ENCODE results near the gene PLEKHG4B.

PLEKHG4B gene

DNA sequence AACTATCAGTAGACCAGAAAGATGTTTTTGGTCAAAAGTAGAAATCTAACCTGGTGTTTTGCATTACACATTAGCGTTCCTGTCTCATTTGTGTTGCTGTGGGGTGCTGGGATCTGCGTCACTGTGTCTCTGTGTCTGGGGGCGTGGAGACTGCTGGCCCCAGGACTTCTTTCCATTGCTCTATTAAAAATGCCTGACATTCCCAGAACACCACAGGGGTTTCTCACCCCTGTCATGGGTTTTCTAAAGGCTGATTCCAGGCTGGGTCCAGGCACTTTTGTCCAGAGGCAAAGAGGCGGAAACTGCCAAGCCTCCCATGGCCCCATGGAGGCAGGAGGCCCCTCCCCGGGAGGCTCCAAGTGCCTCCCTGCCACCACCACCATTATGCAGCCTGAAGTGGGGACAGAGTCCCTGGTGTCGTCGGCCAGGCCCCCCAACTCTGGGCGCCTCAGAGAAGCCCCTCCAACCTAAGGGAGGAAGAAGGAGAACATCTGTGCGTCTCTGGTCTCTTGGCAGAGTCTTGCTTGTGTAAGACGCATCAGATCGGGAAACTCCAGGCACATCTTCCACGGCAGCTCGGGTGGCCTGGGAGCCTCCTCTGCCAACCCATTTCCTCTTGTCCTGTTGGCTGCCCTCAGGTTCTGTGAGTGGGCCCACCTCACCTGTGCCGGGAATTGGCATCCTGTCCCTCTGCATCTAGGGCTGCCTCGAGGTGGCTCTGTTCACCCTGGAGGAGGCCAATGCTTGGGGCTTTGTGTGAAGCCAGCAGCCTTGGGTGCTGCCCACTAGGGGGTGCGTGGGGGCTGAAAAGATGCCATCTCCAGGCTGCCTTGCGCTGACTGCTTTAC, 13.8 kb upstream of the PLEKHG4B start:
- Histone ChIP-seq H3K4me2 (ENCODE audit: insufficient read depth, low read length, poor library complexity, severe bottlenecking) (no peak overlapping the region), H2AK5ac (ENCODE audit: low read depth, low read length) (peak overlapping the region; percentile 99), H3K79me1 (ENCODE audit: low read depth, low read length) (no peaks in the 10 kb centered on the region), H2BK15ac (ENCODE audit: low read length) (peak overlapping the region; percentile 75), H2BK12ac (ENCODE audit: low read length) (peak overlapping the region; percentile 96), H4K91ac (ENCODE audit: low read depth, low read length, poor library complexity) (peak overlapping the region; percentile 98), H4K8ac (ENCODE audit: low read depth, low read length) (peak overlapping the region; percentile 83), H3K36me3 (replicated peaks in 1 of 2; ENCODE audit: control insufficient read depth in 2 of 2, insufficient read depth in 2 of 2, low read length in 2 of 2) (peaks cover 0 to 6% of the 10 kb centered on the region in 2 donors), H3K4ac (ENCODE audit: low read length) (peak overlapping the region; percentile 98), H2AFZ (ENCODE audit: low read length) (peak overlapping the region; percentile 17), H3K23ac (ENCODE audit: low read depth, low read length, poor library complexity) (peak overlapping the region; percentile 38), H3K18ac (ENCODE audit: low read length) (peak overlapping the region; percentile 95), H3K27ac (replicated peaks; ENCODE audit: low read length) (peak overlapping the region; percentile 82), H3K4me3 (ENCODE audit: low read length in 2 of 2) (no peak overlapping the region), H3K14ac (ENCODE audit: low read length) (peak overlapping the region; percentile 78), H3K9ac (ENCODE audit: low read depth, low read length, poor library complexity) (no peak overlapping the region), H3K27me3 (ENCODE audit: control insufficient read depth in 3 of 3, insufficient read depth in 3 of 3, low read depth in 1 of 3, low read length in 3 of 3) (no peaks in the 10 kb centered on the region), H3K4me1 (ENCODE audit: control insufficient read depth in 2 of 2, insufficient read depth in 1 of 2, low read depth in 1 of 2, low read length in 2 of 2) (peaks cover 57 to 67% of the 10 kb centered on the region in 2 donors), H3K9me3 (replicated peaks in 1 of 2; ENCODE audit: control insufficient read depth in 2 of 2, insufficient read depth in 1 of 2, low read depth in 1 of 2, low read length in 2 of 2) (no peaks in the 10 kb centered on the region), H2BK5ac (ENCODE audit: low read length) (peak overlapping the region; percentile 82), H2BK120ac (ENCODE audit: low read depth, low read length) (peak overlapping the region; percentile 90)
- peak; percentile 76 for DNase-seq (ENCODE audit: low spot score)
- WGBS, 2 donors (ENCODE audit: extremely low coverage in 2 of 2, insufficient read length in 2 of 2, insufficient replicate concordance in 1 of 2): no CpG with 5 or more reads among the region's 17 CpGs

DNA sequence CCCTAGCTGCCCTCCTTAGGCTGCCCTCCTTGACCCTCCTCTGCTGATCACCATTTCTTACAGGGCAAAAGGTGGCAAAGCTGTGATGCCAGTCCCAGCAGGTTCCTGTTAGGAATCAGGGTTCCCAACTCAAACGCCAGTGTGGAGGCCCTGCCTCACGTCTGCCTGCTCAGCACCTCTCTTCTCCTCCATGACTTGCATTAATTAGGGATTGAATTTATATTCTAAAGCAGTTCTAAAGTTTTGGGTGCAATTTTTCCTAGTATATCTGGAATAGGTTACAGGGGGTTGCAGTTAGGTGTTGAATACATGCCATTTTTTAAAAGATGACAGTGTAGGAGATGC, 13.2 kb upstream of the PLEKHG4B start:
- H3K79me1 ChIP-seq (ENCODE audit: low read depth, low read length): no peaks in the 10 kb centered on the region

DNA sequence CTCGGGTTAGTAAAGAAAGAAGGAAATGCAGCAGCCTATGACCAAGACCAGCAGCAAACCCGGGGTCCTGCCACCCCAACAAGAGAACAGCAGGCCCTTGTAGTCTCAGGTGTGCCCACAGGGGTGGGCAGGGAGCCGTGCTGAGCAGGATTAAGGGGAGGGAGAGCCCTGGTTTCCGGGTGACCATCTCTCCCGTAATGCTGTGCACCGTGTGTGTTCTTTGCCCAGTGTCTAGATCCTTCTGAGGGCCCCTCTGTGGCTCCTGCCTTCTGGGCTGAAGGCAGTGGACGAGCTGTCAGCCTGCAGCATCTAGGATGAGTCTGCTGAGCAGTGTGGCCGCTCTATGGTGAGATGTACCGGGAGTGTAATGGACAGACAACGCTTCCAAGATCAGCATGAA, 12.7 kb upstream of the PLEKHG4B start:
- no peak overlapping the region for H3K27ac ChIP-seq (replicated peaks; ENCODE audit: low read length)
- DNase-seq (ENCODE audit: low spot score): no peak
- no peak overlapping the region for H3K23ac ChIP-seq (ENCODE audit: low read depth, low read length, poor library complexity)
- H4K8ac ChIP-seq (ENCODE audit: low read depth, low read length): no peak overlapping the region
- no peak overlapping the region for H3K4me3 ChIP-seq (ENCODE audit: low read length in 2 of 2)
- H3K36me3 ChIP-seq (replicated peaks in 1 of 2; ENCODE audit: control insufficient read depth in 2 of 2, insufficient read depth in 2 of 2, low read length in 2 of 2): peaks cover 0 to 6% of the 10 kb centered on the region in 2 donors
- peak overlapping the region; percentile 31 for H2BK15ac ChIP-seq (ENCODE audit: low read length)
- H3K14ac ChIP-seq (ENCODE audit: low read length): no peak overlapping the region
- no peak overlapping the region for H3K4me2 ChIP-seq (ENCODE audit: insufficient read depth, low read length, poor library complexity, severe bottlenecking)
- H3K4ac ChIP-seq (ENCODE audit: low read length): no peak overlapping the region
- peak overlapping the region; percentile 98 for H2BK120ac ChIP-seq (ENCODE audit: low read depth, low read length)
- H2AFZ ChIP-seq (ENCODE audit: low read length): no peak overlapping the region
- no peaks in the 10 kb centered on the region for H3K9me3 ChIP-seq (replicated peaks in 1 of 2; ENCODE audit: control insufficient read depth in 2 of 2, insufficient read depth in 1 of 2, low read depth in 1 of 2, low read length in 2 of 2)
- peak overlapping the region; percentile 30 for H2BK12ac ChIP-seq (ENCODE audit: low read length)
- WGBS, 2 donors (ENCODE audit: extremely low coverage in 2 of 2, insufficient read length in 2 of 2, insufficient replicate concordance in 1 of 2): no CpG with 5 or more reads among the region's 10 CpGs
- H2BK5ac ChIP-seq (ENCODE audit: low read length): peak overlapping the region; percentile 82
- H3K18ac ChIP-seq (ENCODE audit: low read length): peak overlapping the region; percentile 94
- H3K27me3 ChIP-seq (ENCODE audit: control insufficient read depth in 3 of 3, insufficient read depth in 3 of 3, low read depth in 1 of 3, low read length in 3 of 3): no peaks in the 10 kb centered on the region
- H3K4me1 ChIP-seq (ENCODE audit: control insufficient read depth in 2 of 2, insufficient read depth in 1 of 2, low read depth in 1 of 2, low read length in 2 of 2): peaks cover 55 to 67% of the 10 kb centered on the region in 2 donors
- H3K9ac ChIP-seq (ENCODE audit: low read depth, low read length, poor library complexity): no peak overlapping the region
- no peak overlapping the region for H4K91ac ChIP-seq (ENCODE audit: low read depth, low read length, poor library complexity)
- H2AK5ac ChIP-seq (ENCODE audit: low read depth, low read length): peak overlapping the region; percentile 13
- no peaks in the 10 kb centered on the region for H3K79me1 ChIP-seq (ENCODE audit: low read depth, low read length)

More for the DNA sequence above, 13.2 kb upstream of the PLEKHG4B start:
- peak overlapping the region; percentile 90 for H2BK120ac ChIP-seq (ENCODE audit: low read depth, low read length)
- no peak overlapping the region for H3K4me2 ChIP-seq (ENCODE audit: insufficient read depth, low read length, poor library complexity, severe bottlenecking)
- H2BK5ac ChIP-seq (ENCODE audit: low read length): peak overlapping the region; percentile 82
- no CpG with 5 or more reads among the region's 2 CpGs for WGBS, 2 donors (ENCODE audit: extremely low coverage in 2 of 2, insufficient read length in 2 of 2, insufficient replicate concordance in 1 of 2)
- peak overlapping the region; percentile 98 for H3K4ac ChIP-seq (ENCODE audit: low read length)
- H3K18ac ChIP-seq (ENCODE audit: low read length): peak overlapping the region; percentile 95
- H3K27me3 ChIP-seq (ENCODE audit: control insufficient read depth in 3 of 3, insufficient read depth in 3 of 3, low read depth in 1 of 3, low read length in 3 of 3): no peaks in the 10 kb centered on the region
- peak overlapping the region; percentile 83 for H4K8ac ChIP-seq (ENCODE audit: low read depth, low read length)
- H3K14ac ChIP-seq (ENCODE audit: low read length): no peak overlapping the region
- H3K27ac ChIP-seq (replicated peaks; ENCODE audit: low read length): peak overlapping the region; percentile 82
- no peak overlapping the region for H3K4me3 ChIP-seq (ENCODE audit: low read length in 2 of 2)
- H2BK15ac ChIP-seq (ENCODE audit: low read length): peak overlapping the region; percentile 75
- DNase-seq (ENCODE audit: low spot score): no peak
- H3K9me3 ChIP-seq (replicated peaks in 1 of 2; ENCODE audit: control insufficient read depth in 2 of 2, insufficient read depth in 1 of 2, low read depth in 1 of 2, low read length in 2 of 2): no peaks in the 10 kb centered on the region
- peak overlapping the region; percentile 98 for H4K91ac ChIP-seq (ENCODE audit: low read depth, low read length, poor library complexity)
- no peak overlapping the region for H2AFZ ChIP-seq (ENCODE audit: low read length)
- H2AK5ac ChIP-seq (ENCODE audit: low read depth, low read length): peak overlapping the region; percentile 99
- no peak overlapping the region for H3K23ac ChIP-seq (ENCODE audit: low read depth, low read length, poor library complexity)
- no peak overlapping the region for H3K9ac ChIP-seq (ENCODE audit: low read depth, low read length, poor library complexity)
- H3K36me3 ChIP-seq (replicated peaks in 1 of 2; ENCODE audit: control insufficient read depth in 2 of 2, insufficient read depth in 2 of 2, low read length in 2 of 2): peaks cover 0 to 6% of the 10 kb centered on the region in 2 donors
- peak overlapping the region; percentile 96 for H2BK12ac ChIP-seq (ENCODE audit: low read length)
- H3K4me1 ChIP-seq (ENCODE audit: control insufficient read depth in 2 of 2, insufficient read depth in 1 of 2, low read depth in 1 of 2, low read length in 2 of 2): peaks cover 57 to 67% of the 10 kb centered on the region in 2 donors

DNA sequence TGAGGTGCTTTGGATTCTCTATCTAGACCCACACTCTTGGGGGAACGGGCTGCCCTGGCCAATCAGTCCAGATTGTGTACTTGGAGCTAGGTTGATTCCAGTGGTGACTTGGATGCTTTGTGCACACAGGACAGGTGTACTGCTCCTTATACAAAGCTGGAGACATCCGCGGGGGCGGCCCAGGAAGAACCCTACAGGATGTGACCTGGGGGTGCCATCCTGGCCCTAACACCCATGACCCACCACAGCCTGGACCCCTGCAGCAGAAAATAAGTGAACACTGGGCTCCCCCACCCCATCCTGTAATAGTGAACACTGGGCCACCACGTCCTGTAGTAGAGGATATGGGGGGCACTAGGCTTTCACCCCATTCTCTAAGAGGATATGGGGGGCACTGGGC, 12.1 kb upstream of the PLEKHG4B start:
- H2BK5ac ChIP-seq (ENCODE audit: low read length): peak overlapping the region; percentile 90
- no peak overlapping the region for H4K91ac ChIP-seq (ENCODE audit: low read depth, low read length, poor library complexity)
- H3K79me1 ChIP-seq (ENCODE audit: low read depth, low read length): no peaks in the 10 kb centered on the region
- no peak overlapping the region for H2AFZ ChIP-seq (ENCODE audit: low read length)
- H3K27ac ChIP-seq (replicated peaks; ENCODE audit: low read length): no peak overlapping the region
- DNase-seq (ENCODE audit: low spot score): no peak
- no peak overlapping the region for H4K8ac ChIP-seq (ENCODE audit: low read depth, low read length)
- H3K4me3 ChIP-seq (ENCODE audit: low read length in 2 of 2): no peak overlapping the region
- peak overlapping the region; percentile 79 for H3K18ac ChIP-seq (ENCODE audit: low read length)
- WGBS, 2 donors (ENCODE audit: extremely low coverage in 2 of 2, insufficient read length in 2 of 2, insufficient replicate concordance in 1 of 2): no CpG with 5 or more reads among the region's 5 CpGs
- peak overlapping the region; percentile 85 for H2AK5ac ChIP-seq (ENCODE audit: low read depth, low read length)
- H3K36me3 ChIP-seq (replicated peaks in 1 of 2; ENCODE audit: control insufficient read depth in 2 of 2, insufficient read depth in 2 of 2, low read length in 2 of 2): peaks cover 0 to 6% of the 10 kb centered on the region in 2 donors
- H3K4me1 ChIP-seq (ENCODE audit: control insufficient read depth in 2 of 2, insufficient read depth in 1 of 2, low read depth in 1 of 2, low read length in 2 of 2): peaks cover 53 to 67% of the 10 kb centered on the region in 2 donors
- H3K9me3 ChIP-seq (replicated peaks in 1 of 2; ENCODE audit: control insufficient read depth in 2 of 2, insufficient read depth in 1 of 2, low read depth in 1 of 2, low read length in 2 of 2): no peaks in the 10 kb centered on the region
- no peak overlapping the region for H3K23ac ChIP-seq (ENCODE audit: low read depth, low read length, poor library complexity)
- H3K14ac ChIP-seq (ENCODE audit: low read length): no peak overlapping the region
- peak overlapping the region; percentile 8 for H2BK12ac ChIP-seq (ENCODE audit: low read length)
- no peak overlapping the region for H2BK120ac ChIP-seq (ENCODE audit: low read depth, low read length)
- peak overlapping the region; percentile 59 for H2BK15ac ChIP-seq (ENCODE audit: low read length)
- no peak overlapping the region for H3K4ac ChIP-seq (ENCODE audit: low read length)
- no peaks in the 10 kb centered on the region for H3K27me3 ChIP-seq (ENCODE audit: control insufficient read depth in 3 of 3, insufficient read depth in 3 of 3, low read depth in 1 of 3, low read length in 3 of 3)
- H3K9ac ChIP-seq (ENCODE audit: low read depth, low read length, poor library complexity): no peak overlapping the region
- no peak overlapping the region for H3K4me2 ChIP-seq (ENCODE audit: insufficient read depth, low read length, poor library complexity, severe bottlenecking)

Data from neuronal stem cell (in vitro differentiated cells).